K562 treated with DMSO at 1 percent for 48 hours (cell line): ENCODE results near the gene ZNF45. TPM values are rescaled to one million over a fixed set of nuclear protein-coding genes. Genes with fewer than 3 reads are reported as not detected.

ENCODE experiments used
- total RNA-seq: library from RNA; unstranded; fragments of 300-600 nt; gene quantifications from 2 replicates; pipeline ENCODE4 v1.2.3, GENCODE V29; 2022; ENCODE audit warnings: low replicate concordance; ENCODE audit errors: extremely low read depth

ZNF45 gene
- total RNA-seq: not detected in 2 replicates

DNA sequence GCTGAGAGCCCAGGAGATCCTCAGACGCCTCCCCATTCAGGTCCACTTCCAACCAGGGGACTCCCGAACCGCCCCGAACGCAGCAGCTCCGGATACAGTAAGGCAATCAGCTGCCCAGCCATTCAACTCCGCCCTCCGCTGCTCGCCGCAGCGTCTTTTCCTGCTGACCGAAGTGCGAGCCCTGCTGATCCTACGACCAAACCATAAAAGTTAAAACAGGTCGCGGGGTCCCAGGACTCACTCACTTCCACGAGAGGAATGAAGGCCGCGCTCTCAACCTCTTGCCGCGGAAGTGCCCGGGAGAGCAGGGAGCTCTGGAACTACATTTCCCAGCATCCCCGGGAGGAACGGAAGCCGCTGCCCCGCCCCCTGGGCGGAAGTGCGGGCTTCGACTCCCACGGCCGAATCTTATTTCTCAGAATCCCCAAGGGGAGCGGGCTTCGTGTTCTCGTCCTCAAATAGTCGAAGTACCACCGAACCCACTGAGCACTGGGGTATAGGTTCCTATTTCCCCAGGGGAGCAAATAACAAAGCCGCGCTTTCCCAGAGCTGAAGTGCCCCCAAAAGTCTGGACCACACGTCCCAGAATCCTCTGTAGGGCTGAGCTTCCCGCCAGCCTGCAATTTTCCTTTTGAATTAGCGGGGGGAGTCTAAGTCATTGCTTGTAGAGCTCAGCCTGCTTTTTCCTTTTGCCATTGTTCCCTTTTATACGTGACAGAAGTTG is at the start of gene ZNF45:
ZNF45 (minus strand) TSS at position 298 of the 724 bp plus-strand sequence. CDS start 13,097 bp downstream, outside the sequence.

DNA sequence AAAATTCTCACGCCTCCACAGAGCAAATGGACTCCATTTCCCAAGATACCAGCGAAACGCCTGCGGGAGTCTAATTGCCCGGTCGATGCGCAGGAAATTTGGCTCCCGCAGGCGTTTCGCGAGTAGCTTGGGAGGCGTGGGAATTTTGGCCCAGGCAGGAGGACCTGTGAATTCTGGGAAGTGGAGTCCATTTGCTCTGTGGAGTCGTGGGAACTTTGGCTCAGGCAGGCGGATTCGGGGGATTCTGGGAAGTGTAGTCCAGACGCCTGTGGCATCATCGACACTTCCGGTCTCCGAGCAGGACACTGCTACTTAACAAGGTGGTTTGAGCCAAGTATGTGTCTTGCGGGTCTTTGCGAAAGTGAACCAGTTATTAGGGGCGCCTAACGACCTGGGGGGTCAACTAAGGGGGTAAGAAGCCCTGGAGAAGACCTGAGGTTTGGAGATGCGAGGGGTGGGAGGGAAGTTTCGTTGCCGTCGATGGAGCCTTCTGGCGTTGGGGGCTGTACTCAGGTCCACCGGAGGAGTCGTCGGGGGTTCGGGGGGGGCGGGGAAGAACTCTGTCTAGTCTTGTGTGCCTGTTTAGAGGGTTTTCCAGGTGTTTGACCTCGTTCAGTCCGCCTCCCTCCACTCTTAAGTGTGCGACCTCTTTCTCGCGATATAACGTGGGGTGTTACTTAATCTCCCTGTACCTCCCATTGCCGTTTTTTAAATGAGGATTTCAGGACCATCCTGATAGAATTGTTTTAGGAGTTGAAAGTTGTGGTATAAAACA is 49.0 kb upstream of the ZNF45 start, which contains the start of gene ZNF155:
ZNF155 (plus strand) TSS at position 277 of the 775 bp plus-strand sequence. CDS start 4,356 bp downstream, outside the sequence.

GRCh38 chr19:43950834-43951645 is 16.0 kb upstream of the ZNF45 start, which contains the start of gene ZNF221:
Gene ZNF221, plus strand, starts transcription at chr19:43951228. Its CDS starts 11,499 bp downstream, at chr19:43962727.

GRCh38 chr19:43883864-43884263 is 51.2 kb downstream of the ZNF45 start, which contains the start of gene ZNF404:
Gene ZNF404, minus strand, starts transcription at chr19:43883964.

Other genes with a start within 250 kb of the ZNF45 start
- not detected in 2 replicates for gene IRGC, start 219.2 kb downstream of the ZNF45 start, total RNA-seq
- not detected in 2 replicates for gene SMG9, start 180.3 kb downstream of the ZNF45 start, total RNA-seq
- gene KCNN4, start 154.3 kb downstream of the ZNF45 start, total RNA-seq: not detected in 2 replicates
- gene LYPD5, start 132.8 kb downstream of the ZNF45 start, total RNA-seq: not detected in 2 replicates
- not detected in 2 replicates for gene ZNF283, start 108.0 kb downstream of the ZNF45 start, total RNA-seq
- not detected in 2 replicates for gene ZNF404, start 51.3 kb downstream of the ZNF45 start, total RNA-seq
- not detected in 2 replicates for gene ZNF221, start 15.9 kb upstream of the ZNF45 start, total RNA-seq
- not detected in 2 replicates for gene ZNF155, start 48.9 kb upstream of the ZNF45 start, total RNA-seq
- gene ZNF230, start 67.7 kb upstream of the ZNF45 start, total RNA-seq: not detected in 2 replicates
- not detected in 2 replicates for gene ZNF222, start 90.1 kb upstream of the ZNF45 start, total RNA-seq
- gene ZNF223, start 116.8 kb upstream of the ZNF45 start, total RNA-seq: not detected in 2 replicates
- not detected in 2 replicates for gene ZNF284, start 136.9 kb upstream of the ZNF45 start, total RNA-seq
- gene ZNF224, start 159.1 kb upstream of the ZNF45 start, total RNA-seq: not detected in 2 replicates
- not detected in 2 replicates for gene ZNF225, start 178.1 kb upstream of the ZNF45 start, total RNA-seq
- gene ZNF234, start 206.3 kb upstream of the ZNF45 start, total RNA-seq: not detected in 2 replicates
- not detected in 2 replicates for gene ZNF226, start 229.8 kb upstream of the ZNF45 start, total RNA-seq